ENCODE data around the gene TNFRSF13B.
"Not testable (repeated sequence)": the region's sequence is repeated elsewhere in the genome, so short reads cannot be mapped to it uniquely, and the experiment has no call there.

DNA sequence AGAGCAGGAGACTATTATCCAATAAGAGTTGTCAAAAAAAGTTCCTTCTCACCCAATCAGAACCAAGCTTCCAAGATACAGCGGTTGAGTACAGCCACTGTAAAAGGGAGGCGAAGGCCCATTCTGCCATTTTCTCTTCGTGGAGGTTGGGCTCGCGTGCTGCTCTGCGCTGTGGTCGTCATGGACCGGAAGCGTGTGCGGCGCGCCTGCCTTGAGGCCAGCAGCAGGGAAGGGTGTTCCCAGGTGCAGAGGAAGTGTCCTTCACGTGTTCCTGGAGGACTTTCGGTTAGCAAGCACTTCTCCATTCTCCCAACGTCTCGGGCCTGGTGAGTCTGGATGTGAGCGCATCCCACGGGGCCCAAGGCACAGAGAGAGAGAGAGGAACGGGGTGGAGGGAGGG lies 78.4 kb downstream of the TNFRSF13B start:
- TF ChIP-seq, protein P1, sequence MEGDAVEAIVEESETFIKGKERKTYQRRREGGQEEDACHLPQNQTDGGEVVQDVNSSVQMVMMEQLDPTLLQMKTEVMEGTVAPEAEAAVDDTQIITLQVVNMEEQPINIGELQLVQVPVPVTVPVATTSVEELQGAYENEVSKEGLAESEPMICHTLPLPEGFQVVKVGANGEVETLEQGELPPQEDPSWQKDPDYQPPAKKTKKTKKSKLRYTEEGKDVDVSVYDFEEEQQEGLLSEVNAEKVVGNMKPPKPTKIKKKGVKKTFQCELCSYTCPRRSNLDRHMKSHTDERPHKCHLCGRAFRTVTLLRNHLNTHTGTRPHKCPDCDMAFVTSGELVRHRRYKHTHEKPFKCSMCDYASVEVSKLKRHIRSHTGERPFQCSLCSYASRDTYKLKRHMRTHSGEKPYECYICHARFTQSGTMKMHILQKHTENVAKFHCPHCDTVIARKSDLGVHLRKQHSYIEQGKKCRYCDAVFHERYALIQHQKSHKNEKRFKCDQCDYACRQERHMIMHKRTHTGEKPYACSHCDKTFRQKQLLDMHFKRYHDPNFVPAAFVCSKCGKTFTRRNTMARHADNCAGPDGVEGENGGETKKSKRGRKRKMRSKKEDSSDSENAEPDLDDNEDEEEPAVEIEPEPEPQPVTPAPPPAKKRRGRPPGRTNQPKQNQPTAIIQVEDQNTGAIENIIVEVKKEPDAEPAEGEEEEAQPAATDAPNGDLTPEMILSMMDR (IDR thresholded peaks at IDR 0.05; ENCODE audit: low read depth, low read length), result not testable (repeated sequence)
- TF ChIP-seq, protein P2, sequence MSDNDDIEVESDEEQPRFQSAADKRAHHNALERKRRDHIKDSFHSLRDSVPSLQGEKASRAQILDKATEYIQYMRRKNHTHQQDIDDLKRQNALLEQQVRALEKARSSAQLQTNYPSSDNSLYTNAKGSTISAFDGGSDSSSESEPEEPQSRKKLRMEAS (IDR thresholded peaks at IDR 0.05; ENCODE audit: low read depth, low read length), result not testable (repeated sequence)
- TF ChIP-seq POLR2A (IDR thresholded peaks at IDR 0.05; ENCODE audit: extremely low read depth, insufficient read length), result not testable (repeated sequence)
